NCI-H2196 treated with DMSO at 0.1 percent for 48 hours (cell line): Measurements from ENCODE around the gene HBB.
"Not testable (repeated sequence)": the region's sequence is repeated elsewhere in the genome, so short reads cannot be mapped to it uniquely, and the experiment has no call there.

Source experiments
- DNase-seq: peaks from one replicate; lab custom pipeline; 2025; ENCODE audit not compliant: unreplicated experiment; lab: John Stamatoyannopoulos, UW

HBB gene

DNA sequence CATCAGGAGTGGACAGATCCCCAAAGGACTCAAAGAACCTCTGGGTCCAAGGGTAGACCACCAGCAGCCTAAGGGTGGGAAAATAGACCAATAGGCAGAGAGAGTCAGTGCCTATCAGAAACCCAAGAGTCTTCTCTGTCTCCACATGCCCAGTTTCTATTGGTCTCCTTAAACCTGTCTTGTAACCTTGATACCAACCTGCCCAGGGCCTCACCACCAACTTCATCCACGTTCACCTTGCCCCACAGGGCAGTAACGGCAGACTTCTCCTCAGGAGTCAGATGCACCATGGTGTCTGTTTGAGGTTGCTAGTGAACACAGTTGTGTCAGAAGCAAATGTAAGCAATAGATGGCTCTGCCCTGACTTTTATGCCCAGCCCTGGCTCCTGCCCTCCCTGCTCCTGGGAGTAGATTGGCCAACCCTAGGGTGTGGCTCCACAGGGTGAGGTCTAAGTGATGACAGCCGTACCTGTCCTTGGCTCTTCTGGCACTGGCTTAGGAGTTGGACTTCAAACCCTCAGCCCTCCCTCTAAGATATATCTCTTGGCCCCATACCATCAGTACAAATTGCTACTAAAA, at the start of gene HBB:
Gene HBB, minus strand, starts transcription at position 340 of the 579 bp plus-strand sequence. Its CDS starts 50 bp downstream, at position 290.
- DNase-seq: no peak

DNA sequence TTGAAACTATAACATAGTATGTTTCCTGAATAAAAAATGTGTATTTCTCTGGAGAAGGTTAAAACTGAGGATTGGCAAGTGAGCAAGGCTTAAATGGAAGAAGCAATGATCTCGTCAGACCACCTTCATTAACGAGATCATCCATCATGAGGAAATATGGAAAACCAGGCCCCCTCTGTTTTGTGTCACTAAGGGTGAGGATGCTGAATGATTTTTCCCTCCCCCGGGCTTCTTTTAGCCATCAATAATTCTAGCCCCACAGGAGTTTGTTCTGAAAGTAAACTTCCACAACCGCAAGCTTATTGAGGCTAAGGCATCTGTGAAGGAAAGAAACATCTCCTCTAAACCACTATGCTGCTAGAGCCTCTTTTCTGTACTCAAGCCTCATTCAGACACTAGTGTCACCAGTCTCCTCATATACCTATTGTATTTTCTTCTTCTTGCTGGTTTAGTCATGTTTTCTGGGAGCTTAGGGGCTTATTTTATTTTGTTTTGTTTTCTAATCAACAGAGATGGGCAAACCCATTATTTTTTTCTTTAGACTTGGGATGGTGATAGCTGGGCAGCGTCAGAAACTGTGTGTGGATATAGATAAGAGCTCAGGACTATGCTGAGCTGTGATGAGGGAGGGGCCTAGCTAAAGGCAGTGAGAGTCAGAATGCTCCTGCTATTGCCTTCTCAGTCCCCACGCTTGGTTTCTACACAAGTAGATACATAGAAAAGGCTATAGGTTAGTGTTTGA, 48.7 kb upstream of the HBB start:
- DNase-seq: no peak

DNA sequence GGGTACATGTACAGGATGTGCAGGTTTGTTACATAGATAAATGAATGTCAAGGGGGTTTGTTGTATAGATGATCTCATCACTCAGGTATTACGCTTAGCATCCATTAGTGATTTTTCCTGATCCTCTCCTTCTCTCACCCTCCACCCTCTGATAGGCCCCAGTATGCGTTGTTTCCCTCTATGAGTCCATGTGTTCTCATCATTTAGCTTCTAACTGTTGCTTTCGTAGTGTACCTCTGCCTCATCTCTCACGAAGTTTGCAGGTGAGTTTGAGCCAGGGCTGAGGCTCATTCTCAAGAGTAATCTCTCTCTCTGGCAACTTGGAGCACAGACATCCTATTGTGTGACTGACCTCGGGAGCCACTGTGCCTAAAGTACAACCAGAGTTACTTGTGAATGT, 47.5 kb upstream of the HBB start:
- DNase-seq: no peak

DNA sequence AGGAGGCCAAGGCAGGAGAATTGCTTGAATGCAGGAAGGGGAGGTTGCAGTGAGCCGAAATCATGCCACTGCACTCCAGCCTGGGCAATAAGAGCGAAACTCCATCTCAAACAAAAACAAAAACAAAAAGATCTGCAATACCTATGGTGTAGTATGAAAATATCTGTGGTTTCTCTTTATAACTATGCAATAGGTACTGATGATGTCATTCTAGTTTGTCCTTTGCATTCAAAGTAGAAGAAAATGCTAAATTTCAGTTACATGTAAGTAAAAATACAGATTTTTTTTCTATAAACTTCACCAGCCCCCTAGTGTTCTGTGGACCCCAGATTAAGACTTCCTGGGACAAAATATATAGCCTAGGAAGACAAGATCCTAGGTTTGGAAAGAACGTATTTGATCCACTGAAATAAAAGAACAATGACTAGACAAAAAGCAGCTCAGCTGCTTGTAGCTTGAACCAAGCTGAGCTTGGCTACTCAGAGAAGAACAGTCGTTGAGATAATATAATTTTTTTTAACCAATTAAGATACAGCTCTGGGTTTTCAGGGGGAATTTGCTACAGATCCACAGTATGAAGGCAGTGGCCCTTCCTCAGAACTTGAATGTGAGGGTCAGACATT, 45.6 kb upstream of the HBB start:
- no peak for DNase-seq

DNA sequence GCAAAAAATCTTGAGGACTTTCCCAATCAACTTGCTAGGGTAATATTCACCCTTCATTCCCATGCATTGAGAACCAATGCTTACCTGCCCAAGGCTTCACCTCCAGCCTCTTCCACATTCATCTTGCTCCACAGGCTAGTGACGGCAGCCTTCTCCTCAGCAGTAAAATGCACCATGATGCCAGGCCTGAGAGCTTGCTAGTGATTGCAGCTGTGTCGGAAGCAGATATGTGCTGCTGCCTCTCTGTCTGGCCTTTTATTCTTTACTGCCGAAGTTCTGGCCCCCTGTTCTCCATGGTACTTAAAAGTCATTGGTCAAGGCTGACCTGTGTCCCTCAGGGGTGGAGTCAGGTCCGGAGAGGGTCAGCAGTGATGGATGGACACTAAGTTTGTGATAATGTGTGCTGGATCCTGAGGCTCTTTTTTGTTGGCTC, 42.9 kb upstream of the HBB start, which contains the start of gene HBE1:
Gene HBE1, minus strand, starts transcription at position 231 of the 433 bp plus-strand sequence. Its CDS starts 55 bp downstream, at position 176.
- DNase-seq: no peak

DNA sequence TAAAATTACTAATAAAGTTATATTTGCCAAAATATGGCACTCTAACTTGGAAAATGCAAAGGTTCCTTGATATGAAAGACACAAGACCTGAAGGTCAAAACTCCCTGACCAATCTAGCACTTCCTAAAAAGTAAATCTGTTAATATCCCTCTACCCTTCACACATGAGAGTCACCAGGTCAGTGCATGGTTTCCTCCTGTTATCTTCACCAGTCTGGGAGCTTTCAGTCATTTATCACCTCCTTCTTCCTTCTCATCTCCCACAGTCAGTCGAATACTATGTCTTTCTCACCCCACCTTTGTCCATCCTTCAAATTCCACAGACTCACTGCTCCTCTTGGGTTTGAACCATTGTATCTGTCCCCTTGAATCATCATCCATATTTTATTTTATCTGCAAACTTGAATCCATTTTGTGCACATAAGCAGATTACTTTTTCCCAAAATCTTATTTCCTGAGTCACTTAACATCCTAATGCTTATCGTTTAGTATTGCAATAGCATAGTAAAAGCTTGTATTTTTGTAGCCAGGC, 40.2 kb upstream of the HBB start:
- DNase-seq: no peak

DNA sequence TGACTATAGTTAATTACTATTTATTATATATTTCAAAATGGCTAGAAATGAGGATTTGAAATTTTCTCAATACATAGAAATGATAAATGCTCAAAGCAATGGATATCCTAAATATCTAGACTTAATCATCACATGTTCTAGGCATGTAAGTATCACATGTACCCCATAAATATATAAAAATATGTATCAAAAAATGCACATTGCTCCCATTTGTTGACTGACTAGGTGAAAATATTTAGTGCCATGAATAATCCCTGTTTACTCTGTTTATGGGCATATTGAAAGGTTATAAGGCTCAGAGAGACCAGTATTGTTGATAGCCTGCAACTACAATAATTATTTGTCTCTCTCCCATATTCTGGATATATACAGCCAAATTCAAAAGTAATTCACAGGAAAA, 39.7 kb upstream of the HBB start:
- DNase-seq: no peak

DNA sequence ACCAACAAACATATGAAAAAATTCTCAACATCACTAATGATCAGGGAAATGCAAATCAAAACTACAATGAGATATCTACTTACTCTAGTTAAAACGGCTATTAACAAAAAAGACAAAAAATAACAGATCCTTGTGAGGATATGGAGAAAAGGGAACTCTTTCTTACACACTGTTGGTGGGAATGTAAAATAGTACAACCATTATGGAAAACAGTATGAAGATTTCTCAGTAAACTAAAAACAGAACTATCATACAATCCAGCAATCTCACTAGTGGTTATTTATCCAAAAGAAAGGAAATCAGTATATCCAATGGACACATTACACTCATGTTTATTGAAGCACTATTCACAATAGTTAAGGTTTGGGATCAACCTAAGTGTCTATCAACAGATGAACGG, 39.0 kb upstream of the HBB start:
- no peak for DNase-seq

DNA sequence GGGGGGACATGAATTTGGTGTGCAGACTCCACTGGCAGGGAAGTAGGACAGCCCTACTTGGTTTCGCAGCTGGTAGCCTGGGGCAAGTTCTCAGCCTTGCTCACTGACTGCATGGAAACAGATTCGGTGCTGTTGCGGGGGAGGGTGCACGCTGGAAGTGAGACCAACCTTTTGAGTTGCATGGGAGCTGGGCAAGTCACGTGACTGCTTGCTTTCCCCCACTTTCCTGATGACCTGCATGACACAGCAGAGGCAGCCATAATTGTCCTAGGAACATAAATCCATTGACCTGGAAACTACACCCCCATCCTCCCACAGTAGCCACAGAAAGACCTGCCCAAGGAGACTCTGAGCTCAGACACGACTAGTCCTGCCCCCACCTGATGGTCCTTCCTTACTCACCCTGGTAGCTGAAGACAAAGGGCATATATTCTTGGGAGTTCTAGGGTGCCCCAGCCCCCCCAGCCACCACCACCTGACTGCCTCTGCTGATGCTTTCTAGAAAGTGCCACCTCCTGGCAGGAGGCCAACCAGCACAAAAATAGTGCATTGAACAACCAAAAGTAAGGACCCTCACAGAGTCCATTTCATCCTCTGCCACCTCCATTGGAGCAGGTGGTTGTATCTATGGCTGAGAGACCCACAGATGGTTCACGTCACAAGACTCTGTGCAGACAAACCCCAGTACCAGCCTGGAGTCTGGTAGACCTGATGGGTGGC, 31.8 kb upstream of the HBB start:
- DNase-seq: no peak

DNA sequence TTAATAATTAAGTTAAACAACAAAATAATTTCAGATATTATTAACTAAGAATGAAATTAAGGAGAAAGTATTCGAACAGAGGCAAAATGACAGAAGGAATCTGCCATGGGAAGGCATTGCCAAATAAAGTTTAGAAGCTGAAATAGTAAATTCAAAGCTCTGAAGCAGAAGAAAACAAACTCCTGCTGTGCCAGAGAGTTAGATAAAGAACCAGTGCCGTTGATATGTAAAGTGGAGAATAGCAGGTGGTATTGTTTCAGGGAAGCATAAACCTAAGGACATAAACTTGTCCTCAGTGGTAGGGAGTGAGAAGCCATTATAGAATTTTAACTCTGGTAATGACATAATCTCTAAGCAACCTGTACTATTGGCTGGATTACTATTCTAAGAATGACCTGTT, 30.4 kb upstream of the HBB start:
- no peak for DNase-seq

DNA sequence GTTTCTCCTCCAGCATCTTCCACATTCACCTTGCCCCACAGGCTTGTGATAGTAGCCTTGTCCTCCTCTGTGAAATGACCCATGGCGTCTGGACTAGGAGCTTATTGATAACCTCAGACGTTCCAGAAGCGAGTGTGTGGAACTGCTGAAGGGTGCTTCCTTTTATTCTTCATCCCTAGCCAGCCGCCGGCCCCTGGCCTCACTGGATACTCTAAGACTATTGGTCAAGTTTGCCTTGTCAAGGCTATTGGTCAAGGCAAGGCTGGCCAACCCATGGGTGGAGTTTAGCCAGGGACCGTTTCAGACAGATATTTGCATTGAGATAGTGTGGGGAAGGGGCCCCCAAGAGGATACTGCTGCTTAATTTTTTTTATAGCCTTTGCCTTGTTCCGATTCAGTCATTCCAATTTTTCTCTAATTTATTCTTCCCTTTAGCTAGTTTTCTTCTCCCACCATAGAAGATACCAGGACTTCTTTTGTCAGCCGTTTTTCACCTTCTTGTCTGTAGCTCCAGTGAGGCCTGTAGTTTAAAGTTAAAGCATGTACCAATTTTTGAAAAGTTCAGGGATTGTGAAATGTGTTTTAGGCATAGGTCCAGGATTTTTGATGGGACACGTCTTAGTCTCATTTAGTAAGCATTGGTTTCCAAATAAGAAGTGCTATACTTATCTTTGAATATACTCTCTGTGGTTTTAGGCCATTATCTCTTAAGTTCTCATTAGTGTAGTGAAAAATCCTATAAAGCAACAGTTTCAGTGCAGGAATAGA, 28.0 kb upstream of the HBB start, which contains the start of gene HBG2:
Gene HBG2, minus strand, starts transcription at position 136 of the 768 bp plus-strand sequence. Its CDS starts 53 bp downstream, at position 83.
- not testable (repeated sequence) for DNase-seq

DNA sequence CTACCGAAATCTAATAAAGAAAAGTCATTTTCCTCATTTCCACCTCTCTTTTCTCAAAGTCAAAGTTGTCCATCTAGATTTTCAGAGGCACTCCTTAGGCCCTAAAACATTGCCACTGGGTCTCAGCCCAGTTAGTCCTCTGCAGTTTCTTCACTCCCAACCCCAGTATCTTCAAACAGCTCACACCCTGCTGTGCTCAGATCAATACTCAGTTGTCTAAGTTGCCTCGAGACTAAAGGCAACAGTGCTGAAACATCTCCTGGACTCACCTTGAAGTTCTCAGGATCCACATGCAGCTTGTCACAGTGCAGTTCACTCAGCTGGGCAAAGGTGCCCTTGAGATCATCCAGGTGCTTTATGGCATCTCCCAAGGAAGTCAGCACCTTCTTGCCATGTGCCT, 27.2 kb upstream of the HBB start:
- not testable (repeated sequence) for DNase-seq

DNA sequence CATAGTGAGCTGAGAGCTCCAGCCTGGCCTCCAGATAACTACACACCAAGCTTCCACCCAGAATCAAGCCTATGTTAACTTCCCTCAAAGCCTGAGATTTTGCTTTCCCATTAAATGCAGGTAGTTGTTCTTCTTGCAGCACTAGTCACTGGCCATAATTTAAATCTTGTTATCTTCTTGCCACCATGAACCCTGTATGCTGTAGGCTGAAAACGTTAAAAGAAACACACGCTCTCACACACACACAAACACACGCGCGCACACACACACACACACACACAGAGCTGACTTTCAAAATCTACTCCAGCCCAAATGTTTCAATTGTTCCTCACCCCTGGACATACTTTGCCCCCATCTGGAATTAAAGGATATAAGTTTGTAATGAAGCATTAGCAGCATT, 26.6 kb upstream of the HBB start:
- not testable (repeated sequence) for DNase-seq

DNA sequence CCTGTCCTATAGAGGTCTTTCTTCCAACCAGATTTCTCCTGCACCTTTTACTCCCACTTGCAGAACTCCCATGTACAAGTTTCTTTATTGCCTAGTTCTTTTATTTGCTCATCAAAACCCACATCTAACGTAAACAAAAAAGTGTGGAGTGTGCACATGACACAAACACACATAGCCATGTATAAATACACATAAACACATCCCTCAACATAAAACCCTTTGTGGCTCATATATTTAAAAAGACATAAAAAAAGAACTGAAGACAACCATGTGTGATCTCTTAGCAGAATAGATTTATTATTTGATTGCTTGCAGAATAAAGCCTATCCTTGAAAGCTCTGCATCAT, 26.0 kb upstream of the HBB start:
- DNase-seq: no peak

DNA sequence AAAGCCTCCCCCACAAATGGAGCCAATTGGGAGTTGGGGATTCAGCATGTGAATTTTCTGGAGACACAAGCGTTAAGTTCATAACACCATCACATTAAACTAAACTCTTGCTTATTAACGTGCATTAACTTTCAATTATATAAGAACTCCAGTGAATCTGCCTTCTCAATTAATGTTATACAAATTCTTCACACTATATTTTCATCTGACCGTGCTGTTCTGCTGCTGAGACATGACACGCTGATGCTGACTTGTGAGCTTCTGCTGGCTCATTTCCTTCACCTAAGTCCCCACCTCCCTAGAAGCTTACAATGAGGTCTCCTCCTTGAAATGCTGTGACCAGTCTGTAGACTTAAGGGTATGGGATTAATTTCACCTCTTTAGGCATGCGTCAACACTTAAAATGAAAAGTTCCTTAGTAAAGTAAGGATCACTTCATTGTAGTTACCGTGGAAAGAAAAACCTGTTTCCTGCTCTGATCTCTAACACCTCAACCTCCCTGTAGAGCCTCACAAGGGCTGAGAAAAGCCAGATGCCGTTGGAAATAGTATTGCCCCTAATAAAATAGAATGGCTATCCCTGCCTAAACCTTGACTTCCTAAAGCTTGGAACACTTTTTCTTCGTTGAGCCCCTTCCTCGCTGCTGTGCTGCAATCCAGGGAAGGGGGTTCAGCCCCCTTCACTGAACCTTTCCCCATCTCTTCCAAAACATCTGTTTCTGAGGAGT, 25.5 kb upstream of the HBB start:
- no peak for DNase-seq

DNA sequence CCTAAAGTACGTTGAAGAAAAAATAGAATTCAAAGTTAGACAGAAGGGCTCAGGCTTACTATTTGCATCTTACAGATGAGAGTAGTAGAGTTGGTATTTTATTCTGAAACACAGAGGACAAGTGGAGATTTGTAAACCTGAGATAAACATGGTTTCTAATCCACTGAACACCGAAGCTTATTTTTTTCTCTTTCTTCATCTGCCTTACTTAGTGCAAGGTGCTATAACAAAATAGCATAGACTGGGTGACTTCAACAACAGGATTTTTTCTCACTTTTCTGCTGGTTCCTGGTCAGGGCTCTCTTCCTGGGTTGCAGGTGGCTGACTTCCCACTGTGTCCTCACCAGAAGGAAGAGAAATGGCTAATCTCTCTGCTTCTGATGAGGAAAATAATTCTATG, 24.9 kb upstream of the HBB start:
- no peak for DNase-seq

DNA sequence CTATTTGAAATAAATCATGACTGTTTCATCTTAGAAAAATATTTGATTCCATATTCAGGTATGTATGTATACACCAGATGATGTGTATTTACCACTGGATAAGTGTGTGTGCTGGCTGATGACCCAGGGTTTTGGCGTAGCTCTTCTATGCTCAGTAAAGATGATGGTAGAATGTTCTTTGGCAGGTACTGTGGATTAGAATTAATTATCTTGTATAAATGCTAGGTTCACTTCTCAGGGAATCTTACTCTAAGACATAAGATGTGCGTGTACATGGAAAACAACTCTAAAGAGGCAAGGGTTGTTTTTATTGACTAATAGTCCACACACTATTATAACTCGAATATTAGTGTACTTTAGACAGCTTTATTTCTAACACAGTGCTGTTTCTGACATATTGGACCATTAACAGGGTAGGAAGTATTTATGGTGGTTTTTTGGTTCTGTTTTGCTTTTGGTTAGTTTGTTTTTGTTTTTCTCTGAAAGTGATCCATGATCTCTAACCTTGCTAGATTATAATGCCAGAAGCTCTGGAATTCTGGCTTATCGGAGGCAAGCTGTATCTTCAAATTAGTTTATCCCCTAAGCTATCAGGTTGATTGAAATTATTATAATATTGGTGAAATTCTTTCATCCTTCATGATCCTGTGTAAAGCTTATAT, 23.8 kb upstream of the HBB start:
- DNase-seq: no peak

DNA sequence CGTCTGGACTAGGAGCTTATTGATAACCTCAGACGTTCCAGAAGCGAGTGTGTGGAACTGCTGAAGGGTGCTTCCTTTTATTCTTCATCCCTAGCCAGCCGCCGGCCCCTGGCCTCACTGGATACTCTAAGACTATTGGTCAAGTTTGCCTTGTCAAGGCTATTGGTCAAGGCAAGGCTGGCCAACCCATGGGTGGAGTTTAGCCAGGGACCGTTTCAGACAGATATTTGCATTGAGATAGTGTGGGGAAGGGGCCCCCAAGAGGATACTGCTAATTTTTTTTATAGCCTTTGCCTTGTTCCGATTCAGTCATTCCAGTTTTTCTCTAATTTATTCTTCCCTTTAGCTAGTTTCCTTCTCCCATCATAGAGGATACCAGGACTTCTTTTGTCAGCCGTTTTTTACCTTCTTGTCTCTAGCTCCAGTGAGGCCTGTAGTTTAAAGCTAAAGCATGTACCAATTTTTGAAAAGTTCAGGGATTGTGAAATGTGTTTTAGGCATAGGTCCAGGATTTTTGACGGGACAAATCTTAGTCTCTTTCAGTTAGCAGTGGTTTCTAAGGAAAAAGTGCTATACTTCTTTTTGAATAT, 23.0 kb upstream of the HBB start, which contains the start of gene HBG1:
Gene HBG1, minus strand, starts transcription at position 51 of the 590 bp plus-strand sequence. CDS start 53 bp downstream, outside the sequence.
- DNase-seq: not testable (repeated sequence)

DNA sequence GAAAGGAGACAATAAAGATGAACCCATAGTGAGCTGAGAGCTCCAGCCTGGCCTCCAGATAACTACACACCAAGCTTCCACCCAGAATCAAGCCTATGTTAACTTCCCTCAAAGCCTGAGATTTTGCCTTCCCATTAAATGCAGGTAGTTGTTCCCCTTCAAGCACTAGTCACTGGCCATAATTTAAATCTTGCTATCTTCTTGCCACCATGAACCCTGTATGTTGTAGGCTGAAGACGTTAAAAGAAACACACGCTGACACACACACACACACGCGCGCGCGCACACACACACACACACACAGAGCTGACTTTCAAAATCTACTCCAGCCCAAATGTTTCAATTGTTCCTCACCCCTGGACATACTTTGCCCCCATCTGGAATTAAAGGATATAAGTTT, 21.6 kb upstream of the HBB start:
- not testable (repeated sequence) for DNase-seq
